ENCODE measurements around the gene GNG2. TPM values are rescaled to one million over a fixed set of nuclear protein-coding genes. Genes with fewer than 3 reads are reported as not detected.

Gene GNG2
- total RNA-seq, 1 experiment from 2014 or later = 8.6 TPM

DNA sequence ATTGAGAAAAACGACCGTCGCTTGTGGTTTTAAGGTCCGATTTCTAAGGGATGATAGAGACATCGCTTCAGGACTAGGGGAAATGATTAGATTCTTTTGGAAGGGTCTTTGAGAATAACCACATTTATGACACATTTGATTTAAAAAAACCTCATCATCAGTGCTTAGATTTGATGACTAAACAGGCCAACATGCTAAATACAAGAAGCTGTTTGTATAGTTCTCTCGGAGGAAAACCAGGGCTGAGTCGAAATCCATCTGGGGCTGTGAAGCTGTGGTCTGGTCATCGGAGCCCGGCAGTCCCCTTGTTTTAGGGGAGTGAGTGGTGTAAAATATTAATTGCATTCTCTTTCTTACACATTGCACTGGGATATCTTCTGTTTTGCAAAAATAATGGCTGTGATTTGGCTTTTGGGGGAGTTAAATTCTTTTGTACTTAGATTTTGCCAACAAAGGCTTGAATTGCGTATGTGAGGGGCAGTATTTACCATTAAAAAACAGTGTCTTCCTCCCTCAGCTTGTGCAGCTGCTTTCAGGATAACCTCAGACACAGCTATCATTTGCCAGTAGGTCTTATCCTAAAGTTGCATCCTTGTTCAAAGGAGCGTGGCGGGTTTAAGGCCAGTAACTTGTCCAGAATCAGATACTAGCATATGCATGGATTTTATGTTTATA, 550 bp downstream of the GNG2 start:
- Mint-ChIP-seq H3K4me1 (ENCODE audit: low read depth, unreplicated experiment) (peaks cover 10% of the 10 kb centered on the region), H3K27ac (ENCODE audit: unreplicated experiment) (peak overlapping the region; percentile 5), H3K9me3 (ENCODE audit: unreplicated experiment) (no peaks in the 10 kb centered on the region), H3K27me3 (ENCODE audit: insufficient read depth, unreplicated experiment) (peaks cover 2% of the 10 kb centered on the region), H3K4me3 (ENCODE audit: unreplicated experiment) (peak overlapping the region; percentile 65), H3K36me3 (ENCODE audit: insufficient read depth, unreplicated experiment) (no peaks in the 10 kb centered on the region)
- peak overlapping the region; percentile 41 for H3K4me3 ChIP-seq (ENCODE audit: low read depth, low read length)
- H3K36me3 ChIP-seq (ENCODE audit: control insufficient read depth, insufficient read depth, low read length) = no peaks in the 10 kb centered on the region
- TF ChIP-seq CTCF (IDR thresholded peaks at IDR 0.05; ENCODE audit: insufficient read depth in 1 of 2, low read depth in 1 of 2, low read length in 1 of 2, severe bottlenecking in 1 of 2, unreplicated experiment in 1 of 2) = no peak
- no peak for DNase-seq
- no peaks in the 10 kb centered on the region; the same call in 1 of the 2 replicates for H3K9me3 ChIP-seq
- intact Hi-C loops (cut with micrococcal nuclease; ENCODE audit: unreplicated experiment) = no loop called here
- peaks cover 20% of the 10 kb centered on the region for H3K4me1 ChIP-seq
- CTCF ChIA-PET = interaction anchor here (1.0 kb wide), 1 partner anchor 118 kb away, joined by 3 read pairs; no protein-coding TSS in a partner anchor
- H3K27me3 ChIP-seq (replicated peaks; ENCODE audit: control insufficient read depth, insufficient read depth, low read length) = no peaks in the 10 kb centered on the region
- no TSS peak for BruUV-seq (replicated peaks)
- POLR2A ChIA-PET = interaction anchor here (0.6 kb wide), 1 partner anchor 122 kb away, joined by 4 read pairs; no protein-coding TSS in a partner anchor

DNA sequence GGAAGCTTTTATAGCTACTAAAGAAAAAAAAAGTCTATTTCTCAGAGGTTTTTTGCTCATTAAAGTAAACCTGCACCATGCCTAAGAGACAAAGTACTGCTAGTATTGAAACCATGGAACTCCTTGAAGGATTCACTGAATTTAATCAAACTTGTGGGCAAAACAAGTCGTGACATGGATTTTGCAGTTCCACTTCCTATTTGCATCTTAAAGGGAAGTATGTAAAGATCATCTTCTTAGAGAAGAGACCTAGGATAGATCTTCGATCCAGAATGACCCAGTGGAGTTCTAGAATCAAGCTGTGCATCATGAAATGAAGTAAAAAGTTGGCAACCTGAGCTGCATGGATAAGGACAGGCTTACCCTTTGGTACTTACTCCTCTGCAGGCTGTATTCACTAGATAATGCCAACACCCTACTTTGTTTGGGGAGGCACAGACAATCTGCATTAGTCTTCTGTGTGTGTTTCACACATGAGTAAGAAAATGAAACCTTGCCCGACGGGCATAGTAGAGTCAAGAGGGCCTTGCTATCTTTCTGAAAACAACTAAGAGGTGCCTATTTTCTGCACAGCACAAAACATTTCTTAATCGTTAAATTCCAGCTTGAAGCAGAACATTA, 1.9 kb downstream of the GNG2 start:
- CTCF ChIA-PET = no interaction called here
- Mint-ChIP-seq H3K36me3 (ENCODE audit: insufficient read depth, unreplicated experiment) (no peaks in the 10 kb centered on the region), H3K9me3 (ENCODE audit: unreplicated experiment) (no peaks in the 10 kb centered on the region), H3K4me3 (ENCODE audit: unreplicated experiment) (no peak overlapping the region), H3K27me3 (ENCODE audit: insufficient read depth, unreplicated experiment) (peaks cover 2% of the 10 kb centered on the region), H3K4me1 (ENCODE audit: low read depth, unreplicated experiment) (peaks cover 10% of the 10 kb centered on the region), H3K27ac (ENCODE audit: unreplicated experiment) (no peak overlapping the region)
- H3K27me3 ChIP-seq (replicated peaks; ENCODE audit: control insufficient read depth, insufficient read depth, low read length) = no peaks in the 10 kb centered on the region
- DNase-seq = no peak
- no peaks in the 10 kb centered on the region for H3K36me3 ChIP-seq (ENCODE audit: control insufficient read depth, insufficient read depth, low read length)
- H3K9me3 ChIP-seq = no peaks in the 10 kb centered on the region
- H3K4me1 ChIP-seq = peaks cover 33% of the 10 kb centered on the region
- intact Hi-C loops (cut with micrococcal nuclease; ENCODE audit: unreplicated experiment) = no loop called here
- TF ChIP-seq CTCF (IDR thresholded peaks at IDR 0.05; ENCODE audit: insufficient read depth in 1 of 2, low read depth in 1 of 2, low read length in 1 of 2, severe bottlenecking in 1 of 2, unreplicated experiment in 1 of 2) = no peak
- BruUV-seq (replicated peaks) = no TSS peak
- POLR2A ChIA-PET = no interaction called here
- H3K4me3 ChIP-seq (ENCODE audit: low read depth, low read length) = no peak overlapping the region

DNA sequence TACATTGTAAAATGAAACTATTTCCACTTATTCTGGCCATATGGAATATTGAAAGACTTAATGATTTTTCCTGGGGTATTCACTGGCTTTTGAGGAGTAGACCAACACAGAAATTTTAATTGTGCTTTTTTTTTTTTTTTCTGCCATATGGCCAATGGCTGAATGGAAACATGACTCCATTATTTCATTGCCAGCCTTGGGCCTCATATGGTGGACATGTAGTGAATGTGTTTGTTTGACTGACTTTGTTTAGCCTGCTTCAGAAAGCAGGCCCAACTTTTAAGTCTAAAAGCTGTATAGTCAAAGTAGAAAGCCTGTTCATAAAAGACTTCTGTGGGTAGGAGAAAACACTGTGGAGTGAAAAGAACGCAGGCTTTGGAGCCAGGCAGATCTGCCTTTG, 2.4 kb downstream of the GNG2 start:
- CTCF ChIA-PET = no interaction called here
- Histone ChIP-seq H3K36me3 (ENCODE audit: control insufficient read depth, insufficient read depth, low read length) (no peaks in the 10 kb centered on the region), H3K4me3 (ENCODE audit: low read depth, low read length) (no peak overlapping the region), H3K9me3 (no peaks in the 10 kb centered on the region), H3K4me1 (peaks cover 37% of the 10 kb centered on the region), H3K27me3 (replicated peaks; ENCODE audit: control insufficient read depth, insufficient read depth, low read length) (no peaks in the 10 kb centered on the region)
- POLR2A ChIA-PET = no interaction called here
- no peak overlapping the region for H3K27ac Mint-ChIP-seq (ENCODE audit: unreplicated experiment)
- no peak overlapping the region for H3K4me3 Mint-ChIP-seq (ENCODE audit: unreplicated experiment)
- no peak for DNase-seq
- TF ChIP-seq CTCF (IDR thresholded peaks at IDR 0.05; ENCODE audit: insufficient read depth in 1 of 2, low read depth in 1 of 2, low read length in 1 of 2, severe bottlenecking in 1 of 2, unreplicated experiment in 1 of 2) = no peak
- intact Hi-C loops (cut with micrococcal nuclease; ENCODE audit: unreplicated experiment) = no loop called here
- no peaks in the 10 kb centered on the region for H3K9me3 Mint-ChIP-seq (ENCODE audit: unreplicated experiment)
- H3K27me3 Mint-ChIP-seq (ENCODE audit: insufficient read depth, unreplicated experiment) = no peaks in the 10 kb centered on the region
- H3K4me1 Mint-ChIP-seq (ENCODE audit: low read depth, unreplicated experiment) = peaks cover 10% of the 10 kb centered on the region
- H3K36me3 Mint-ChIP-seq (ENCODE audit: insufficient read depth, unreplicated experiment) = no peaks in the 10 kb centered on the region
- no TSS peak for BruUV-seq (replicated peaks)

Data from Caco-2 (cell line).